GM23338 (cell line): ENCODE data around the gene PSAPL1.

Experiments
- CREB1 ChIP-seq: fragments of 250-450 bp; sonication (Bioruptor Pico); IDR thresholded peaks from 2 replicates; pipeline ENCODE4 v1.5.0; 2020; ENCODE audit warnings: low read depth, mild to moderate bottlenecking, moderate library complexity
- EZH2 ChIP-seq: fragments of 200-600 bp; sonication (generic); IDR thresholded peaks from one replicate; pipeline ENCODE4 v1.8.0; 2017; ENCODE audit warnings: antibody characterized with exemption, mild to moderate bottlenecking, low read depth; ENCODE audit not compliant: unreplicated experiment
- EZH2phosphoT487 ChIP-seq: fragments of 200-600 bp; sonication (generic); IDR thresholded peaks from one replicate; pipeline ENCODE4 v1.8.1; 2018; ENCODE audit warnings: antibody characterized with exemption; ENCODE audit not compliant: unreplicated experiment
- POLR2AphosphoS5 ChIP-seq: IDR thresholded peaks from 2 replicates; pipeline ENCODE4 v1.6.1; 2016; ENCODE audit warnings: antibody characterized with exemption, low read depth
- REST ChIP-seq: IDR thresholded peaks from one replicate; pipeline ENCODE4 v1.6.1; 2018; ENCODE audit warnings: antibody characterized with exemption; ENCODE audit not compliant: unreplicated experiment
- TF ChIP-seq, protein P1 (sequence below), 2 experiments: fragments of 200-600 bp in 1 of 2; sonication (generic) in 1 of 2; conservative IDR thresholded peaks; 2 replicates each; pipeline versions ENCODE4 v1.5.1 to v1.6.1; 2016 to 2017; ENCODE audit warnings: antibody characterized with exemption in 2 of 2, low read depth in 2 of 2, mild to moderate bottlenecking in 2 of 2, moderate library complexity in 1 of 2
- TF ChIP-seq, protein P2 (sequence below): IDR thresholded peaks from 2 replicates; pipeline ENCODE4 v1.6.1; 2016; ENCODE audit warnings: antibody characterized with exemption

DNA sequence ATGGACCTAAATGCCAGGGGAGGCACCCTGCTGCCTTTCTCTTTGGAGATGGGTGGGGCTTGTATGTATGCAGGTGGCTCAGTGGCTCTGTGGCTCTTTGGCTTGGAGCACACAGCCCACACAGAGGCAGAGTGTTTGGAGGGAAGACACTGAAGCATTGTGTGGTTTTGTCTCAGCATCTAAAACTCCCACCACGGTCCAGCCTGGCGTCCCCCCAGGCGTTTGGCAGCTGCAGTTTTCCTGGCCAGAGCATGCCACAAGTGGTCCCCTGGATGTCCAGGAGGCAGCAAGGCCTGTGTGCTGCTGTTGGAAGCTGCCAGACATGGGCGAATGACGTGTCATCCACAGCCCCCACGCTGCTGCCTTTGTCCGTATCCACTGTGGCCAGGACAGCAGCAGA lies 32.2 kb upstream of the PSAPL1 start:
- TF ChIP-seq, protein P1, sequence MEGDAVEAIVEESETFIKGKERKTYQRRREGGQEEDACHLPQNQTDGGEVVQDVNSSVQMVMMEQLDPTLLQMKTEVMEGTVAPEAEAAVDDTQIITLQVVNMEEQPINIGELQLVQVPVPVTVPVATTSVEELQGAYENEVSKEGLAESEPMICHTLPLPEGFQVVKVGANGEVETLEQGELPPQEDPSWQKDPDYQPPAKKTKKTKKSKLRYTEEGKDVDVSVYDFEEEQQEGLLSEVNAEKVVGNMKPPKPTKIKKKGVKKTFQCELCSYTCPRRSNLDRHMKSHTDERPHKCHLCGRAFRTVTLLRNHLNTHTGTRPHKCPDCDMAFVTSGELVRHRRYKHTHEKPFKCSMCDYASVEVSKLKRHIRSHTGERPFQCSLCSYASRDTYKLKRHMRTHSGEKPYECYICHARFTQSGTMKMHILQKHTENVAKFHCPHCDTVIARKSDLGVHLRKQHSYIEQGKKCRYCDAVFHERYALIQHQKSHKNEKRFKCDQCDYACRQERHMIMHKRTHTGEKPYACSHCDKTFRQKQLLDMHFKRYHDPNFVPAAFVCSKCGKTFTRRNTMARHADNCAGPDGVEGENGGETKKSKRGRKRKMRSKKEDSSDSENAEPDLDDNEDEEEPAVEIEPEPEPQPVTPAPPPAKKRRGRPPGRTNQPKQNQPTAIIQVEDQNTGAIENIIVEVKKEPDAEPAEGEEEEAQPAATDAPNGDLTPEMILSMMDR (conservative IDR thresholded peaks at IDR 0.05; ENCODE audit: low read depth in 2 of 2): no peak
- TF ChIP-seq, protein P2, sequence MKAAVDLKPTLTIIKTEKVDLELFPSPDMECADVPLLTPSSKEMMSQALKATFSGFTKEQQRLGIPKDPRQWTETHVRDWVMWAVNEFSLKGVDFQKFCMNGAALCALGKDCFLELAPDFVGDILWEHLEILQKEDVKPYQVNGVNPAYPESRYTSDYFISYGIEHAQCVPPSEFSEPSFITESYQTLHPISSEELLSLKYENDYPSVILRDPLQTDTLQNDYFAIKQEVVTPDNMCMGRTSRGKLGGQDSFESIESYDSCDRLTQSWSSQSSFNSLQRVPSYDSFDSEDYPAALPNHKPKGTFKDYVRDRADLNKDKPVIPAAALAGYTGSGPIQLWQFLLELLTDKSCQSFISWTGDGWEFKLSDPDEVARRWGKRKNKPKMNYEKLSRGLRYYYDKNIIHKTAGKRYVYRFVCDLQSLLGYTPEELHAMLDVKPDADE: no peak
- TF ChIP-seq REST: no peak
- no peak for TF ChIP-seq EZH2
- no peak for TF ChIP-seq POLR2AphosphoS5
- TF ChIP-seq EZH2phosphoT487: no peak
- no peak for TF ChIP-seq CREB1 (CRISPR knock-in tag)
